K562 (cell line): Measurements from ENCODE around the gene IPO11. TPM values are rescaled to one million over a fixed set of nuclear protein-coding genes. Genes with fewer than 3 reads are reported as not detected.

ENCODE experiments used
- BMI1 ChIP-seq: fragments of 150-350 bp; IDR thresholded peaks from 2 replicates; pipeline ENCODE4 v1.6.1; 2014; ENCODE audit warnings: low read length
- BRD4 ChIP-seq: fragments of 200-600 bp; sonication (generic); IDR thresholded peaks from 2 replicates; pipeline ENCODE4 v1.6.1; 2017; ENCODE audit warnings: inconsistent platforms
- CREB3L1 ChIP-seq: fragments of 450-650 bp; IDR thresholded peaks from 2 replicates; pipeline ENCODE4 v1.6.1; 2014; ENCODE audit warnings: low read depth, mild to moderate bottlenecking, moderate library complexity, borderline replicate concordance
- E2F3 ChIP-seq: fragments of 250-450 bp; sonication (Bioruptor Pico); IDR thresholded peaks from 2 replicates; pipeline ENCODE4 v1.4.0; 2020; ENCODE audit warnings: mild to moderate bottlenecking
- EHMT2 ChIP-seq: fragments of 450-650 bp; IDR thresholded peaks from 2 replicates; pipeline ENCODE4 v1.6.1; 2018; ENCODE audit warnings: antibody characterized with exemption
- IRF9 ChIP-seq: fragments of 450-650 bp; IDR thresholded peaks from 2 replicates; pipeline ENCODE4 v1.6.1; 2016; ENCODE audit warnings: missing biosample characterization, missing genetic modification characterization
- KHSRP ChIP-seq: fragments of 450-650 bp; IDR thresholded peaks from 2 replicates; pipeline ENCODE4 v1.6.1; 2017
- MAFG ChIP-seq: fragments of 450-650 bp; conservative IDR thresholded peaks from 2 replicates; pipeline ENCODE4 v1.6.1; 2016; ENCODE audit warnings: missing genetic modification characterization, missing compliant biosample characterization
- MECOM ChIP-seq: fragments of 250-450 bp; sonication (Bioruptor Pico); IDR thresholded peaks from 2 replicates; pipeline ENCODE4 v1.8.0; 2022; ENCODE audit warnings: inconsistent platforms
- NCOA2 ChIP-seq, 2 experiments: fragments of 450-650 bp; IDR thresholded peaks; 2 replicates each; pipeline ENCODE4 v1.6.1; 2018; ENCODE audit warnings: mild to moderate bottlenecking in 2 of 2, moderate library complexity in 1 of 2; ENCODE audit not compliant: partially characterized antibody in 2 of 2
- NFATC3 ChIP-seq: fragments of 450-650 bp; IDR thresholded peaks from 2 replicates; pipeline ENCODE4 v1.6.1; 2017; ENCODE audit warnings: mild to moderate bottlenecking
- NUFIP1 ChIP-seq: fragments of 450-650 bp; IDR thresholded peaks from 2 replicates; pipeline ENCODE4 v1.6.1; 2018; ENCODE audit not compliant: partially characterized antibody
- POLR2B ChIP-seq: fragments of 450-650 bp; IDR thresholded peaks from 2 replicates; pipeline ENCODE4 v1.6.1; 2018; ENCODE audit warnings: low read depth; ENCODE audit not compliant: partially characterized antibody
- RAD51 ChIP-seq: fragments of 450-650 bp; IDR thresholded peaks from 2 replicates; pipeline ENCODE4 v1.7.1; 2016; ENCODE audit warnings: low read depth, mild to moderate bottlenecking, borderline replicate concordance
- SMARCA5 ChIP-seq: fragments of 450-650 bp; IDR thresholded peaks from 2 replicates; pipeline ENCODE4 v1.6.1; 2016
- TAF9B ChIP-seq: fragments of 450-650 bp; IDR thresholded peaks from 2 replicates; pipeline ENCODE4 v1.6.1; 2018; ENCODE audit warnings: mild to moderate bottlenecking; ENCODE audit not compliant: partially characterized antibody
- TAL1 ChIP-seq: fragments of 450-650 bp; IDR thresholded peaks from 2 replicates; pipeline ENCODE4 v1.6.1; 2016; ENCODE audit warnings: mild to moderate bottlenecking
- TBP ChIP-seq: optimal IDR thresholded peaks from 2 replicates; pipeline ENCODE3; 2011; ENCODE audit warnings: low read depth, low read length, improper control_type of control experiment
- YBX1 ChIP-seq: fragments of 450-650 bp; IDR thresholded peaks from 2 replicates; pipeline ENCODE4 v1.7.1; 2016; ENCODE audit warnings: mild to moderate bottlenecking
- ZBED1 ChIP-seq: IDR thresholded peaks from 2 replicates; pipeline ENCODE4 v1.6.1; 2014
- ZNF253 ChIP-seq: fragments of 250-450 bp; sonication (Bioruptor Pico); conservative IDR thresholded peaks from 2 replicates; pipeline ENCODE4 v1.6.1; 2021; ENCODE audit warnings: mild to moderate bottlenecking
- ZNF354B ChIP-seq: fragments of 250-450 bp; sonication (Bioruptor Pico); IDR thresholded peaks from 2 replicates; pipeline ENCODE4 v1.4.0; 2020
- ZNF384 ChIP-seq: IDR thresholded peaks from 2 replicates; pipeline ENCODE4 v1.6.1; 2012; ENCODE audit warnings: low read depth, low read length, improper control_type of control experiment
- ZNF436 ChIP-seq: fragments of 250-450, 450-650 bp; sonication (Bioruptor Pico); formaldehyde crosslinking; IDR thresholded peaks from 2 replicates; pipeline ENCODE4 v1.7.0; 2020; ENCODE audit warnings: mild to moderate bottlenecking
- ZNF444 ChIP-seq: fragments of 250-450 bp; sonication (Bioruptor Pico); IDR thresholded peaks from 2 replicates; pipeline ENCODE4 v1.4.0; 2020; ENCODE audit warnings: mild to moderate bottlenecking, moderate library complexity
- ZNF551 ChIP-seq: fragments of 250-450 bp; sonication (Bioruptor Pico); IDR thresholded peaks from 2 replicates; pipeline ENCODE4 v1.5.0; 2021; ENCODE audit warnings: mild to moderate bottlenecking, moderate library complexity
- polyA plus RNA-seq, 8 experiments: library from polyadenylated mRNA; depleted of rRNA in 4 of 8; stranded (reverse) in 5 of 8; unstranded in 3 of 8; fragments of >200 nt; fragmentation: Nextera tagmentation in 2 of 8; fragmentation: Illumina TruSeq in 1 of 8; extraction: Ambion mirVana in 2 of 8; extraction: Trizol in 1 of 8; gene quantifications; 2 replicates each; pipeline versions ENCODE4 v1.2.1 to v1.2.3, GENCODE V29; 2011 to 2014; ENCODE audit warnings: inconsistent platforms in 1 of 8, missing spikeins in 1 of 8
- total RNA-seq, 7 experiments: library from RNA; depleted of rRNA in 6 of 7; stranded (reverse); fragments of >200 nt in 6 of 7; fragmentation: Illumina TruSeq in 2 of 7; extraction: Trizol in 2 of 7; gene quantifications; 2 replicates each; pipeline versions ENCODE4 v1.2.1 to v1.2.3, GENCODE V29; 2011 to 2021; ENCODE audit warnings: low replicate concordance in 1 of 7
- TF ChIP-seq, protein P1 (sequence below): fragments of 450-650 bp; IDR thresholded peaks from 2 replicates; pipeline ENCODE4 v1.6.1; 2018; ENCODE audit warnings: mild to moderate bottlenecking, low read depth; ENCODE audit not compliant: partially characterized antibody
- TF ChIP-seq, protein P2 (sequence below): fragments of 450-650 bp; conservative IDR thresholded peaks from 2 replicates; pipeline ENCODE4 v1.6.1; 2016; ENCODE audit warnings: missing genetic modification characterization, low read depth, mild to moderate bottlenecking, missing compliant biosample characterization, moderate library complexity

Gene IPO11
- total and polyA plus RNA-seq, 9 of the 15 experiments (the other 6 are each of a cell fraction or from before 2014, with no cell fraction given): 38.7 to 96.0 (median 70.9) TPM

DNA sequence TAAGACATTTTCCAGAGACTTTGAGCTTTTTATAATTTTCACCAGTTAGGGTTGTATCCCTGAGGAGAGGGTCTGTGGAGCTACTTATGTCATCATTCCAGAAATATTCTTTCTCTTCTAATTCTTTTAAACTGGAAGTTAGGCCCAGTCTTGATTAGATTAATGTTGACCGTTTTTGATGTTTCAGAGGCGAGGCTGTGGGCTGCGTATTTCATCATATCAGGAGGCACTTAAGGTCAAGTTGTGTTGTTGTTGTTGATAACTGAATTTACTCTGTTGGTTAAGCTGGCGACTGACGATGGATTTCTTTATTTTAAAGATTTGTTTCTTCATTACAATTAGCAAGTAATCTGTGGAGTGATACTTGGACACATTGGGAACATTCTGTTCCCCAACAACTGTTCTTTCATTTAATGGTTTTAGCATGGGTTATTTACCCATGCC is 20.1 kb downstream of the IPO11 start (continued):
- TF ChIP-seq, protein P1, sequence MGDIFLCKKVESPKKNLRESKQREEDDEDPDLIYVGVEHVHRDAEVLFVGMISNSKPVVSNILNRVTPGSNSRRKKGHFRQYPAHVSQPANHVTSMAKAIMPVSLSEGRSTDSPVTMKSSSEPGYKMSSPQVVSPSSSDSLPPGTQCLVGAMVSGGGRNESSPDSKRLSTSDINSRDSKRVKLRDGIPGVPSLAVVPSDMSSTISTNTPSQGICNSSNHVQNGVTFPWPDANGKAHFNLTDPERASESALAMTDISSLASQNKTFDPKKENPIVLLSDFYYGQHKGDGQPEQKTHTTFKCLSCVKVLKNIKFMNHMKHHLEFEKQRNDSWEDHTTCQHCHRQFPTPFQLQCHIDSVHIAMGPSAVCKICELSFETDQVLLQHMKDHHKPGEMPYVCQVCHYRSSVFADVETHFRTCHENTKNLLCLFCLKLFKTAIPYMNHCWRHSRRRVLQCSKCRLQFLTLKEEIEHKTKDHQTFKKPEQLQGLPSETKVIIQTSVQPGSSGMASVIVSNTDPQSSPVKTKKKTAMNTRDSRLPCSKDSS: no peak
- TF ChIP-seq KHSRP (no peak), IRF9 (tag) (no peak; the same call in 1 of the 2 replicates), ZNF384 (no peak), MAFG (tag) (no peak), MECOM (CRISPR knock-in tag) (no peak), ZNF436 (CRISPR knock-in tag) (no peak), SMARCA5 (no peak), TAF9B (no peak), YBX1 (no peak), TAL1 (no peak), POLR2B (no peak), CREB3L1 (no peak), NFATC3 (no peak), TBP (no peak), ZNF253 (no peak), ZNF444 (CRISPR knock-in tag) (no peak), EHMT2 (no peak), ZNF354B (CRISPR knock-in tag) (no peak), BMI1 (no peak), BRD4 (no peak; the same call in 1 of the 2 replicates), RAD51 (no peak), NUFIP1 (no peak), ZNF551 (no peak), E2F3 (CRISPR knock-in tag) (no peak), NCOA2 (IDR thresholded peaks at IDR 0.05; ENCODE audit: partially characterized antibody in 2 of 2) (no peak), ZBED1 (no peak)
- TF ChIP-seq, protein P2, sequence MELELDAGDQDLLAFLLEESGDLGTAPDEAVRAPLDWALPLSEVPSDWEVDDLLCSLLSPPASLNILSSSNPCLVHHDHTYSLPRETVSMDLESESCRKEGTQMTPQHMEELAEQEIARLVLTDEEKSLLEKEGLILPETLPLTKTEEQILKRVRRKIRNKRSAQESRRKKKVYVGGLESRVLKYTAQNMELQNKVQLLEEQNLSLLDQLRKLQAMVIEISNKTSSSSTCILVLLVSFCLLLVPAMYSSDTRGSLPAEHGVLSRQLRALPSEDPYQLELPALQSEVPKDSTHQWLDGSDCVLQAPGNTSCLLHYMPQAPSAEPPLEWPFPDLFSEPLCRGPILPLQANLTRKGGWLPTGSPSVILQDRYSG (tag): no peak
